Liver (tissue), 9 donors: ENCODE results near the gene STK35. TPM values are rescaled to one million over a fixed set of nuclear protein-coding genes. Genes with fewer than 3 reads are reported as not detected.

Experiments used
- DNase-seq: peaks from one replicate; pipeline ENCODE4 v3.0.0-alpha.2; 2017; ENCODE audit warnings: low spot score
- H3K27ac ChIP-seq, 2 donors: one replicate each; pipeline ENCODE4 v1.7.0; 2013; ENCODE audit warnings: inconsistent platforms in 2 of 2, low read length in 2 of 2, control low read depth in 1 of 2, low read depth in 1 of 2, mild to moderate bottlenecking in 1 of 2
- H3K27me3 ChIP-seq, 4 donors: one replicate each; pipeline versions ENCODE4 v1.6.1 to v1.7.0; 2013; ENCODE audit warnings: low read length in 3 of 4, inconsistent platforms in 1 of 4, mild to moderate bottlenecking in 1 of 4, moderate library complexity in 1 of 4; ENCODE audit not compliant: control insufficient read depth in 4 of 4, insufficient read depth in 4 of 4
- H3K36me3 ChIP-seq, 4 donors: one replicate each; pipeline versions ENCODE4 v1.6.1 to v1.7.0; 2013; ENCODE audit warnings: low read length in 3 of 4, mild to moderate bottlenecking in 3 of 4, low read depth in 1 of 4, moderate library complexity in 1 of 4; ENCODE audit not compliant: control insufficient read depth in 4 of 4, insufficient read depth in 3 of 4
- H3K4me1 ChIP-seq, 4 donors: one replicate each; pipeline versions ENCODE4 v1.6.1 to v1.7.0; 2013; ENCODE audit warnings: low read length in 3 of 4, mild to moderate bottlenecking in 3 of 4, moderate library complexity in 1 of 4; ENCODE audit not compliant: control insufficient read depth in 4 of 4, insufficient read depth in 4 of 4
- H3K4me3 ChIP-seq, 3 donors: one replicate each; pipeline versions ENCODE4 v1.6.1 to v1.7.0; 2013; ENCODE audit warnings: low read length in 3 of 3, control low read depth in 1 of 3, low read depth in 1 of 3, mild to moderate bottlenecking in 1 of 3
- H3K9ac ChIP-seq, 2 donors: one replicate each; pipeline ENCODE4 v1.7.0; 2013; ENCODE audit warnings: low read length in 2 of 2, mild to moderate bottlenecking in 2 of 2, moderate library complexity in 2 of 2, control low read depth in 1 of 2, low read depth in 1 of 2
- H3K9me3 ChIP-seq, 4 donors: one replicate each; pipeline versions ENCODE4 v1.6.1 to v1.7.0; 2013; ENCODE audit warnings: low read length in 3 of 4; ENCODE audit not compliant: control insufficient read depth in 4 of 4
- ATF3 ChIP-seq: IDR thresholded peaks from 2 replicates; pipeline ENCODE4 v1.6.1; 2016; ENCODE audit warnings: antibody characterized with exemption
- EGR1 ChIP-seq, 2 donors: IDR thresholded peaks; 2 replicates each; pipeline ENCODE4 v1.6.1; 2016 to 2018; ENCODE audit warnings: antibody characterized with exemption in 2 of 2, low read depth in 2 of 2
- FOXA1 ChIP-seq: IDR thresholded peaks from 2 replicates; pipeline ENCODE4 v1.6.1; 2016; ENCODE audit warnings: antibody characterized with exemption
- FOXA2 ChIP-seq: IDR thresholded peaks from 2 replicates; pipeline ENCODE4 v1.6.1; 2016; ENCODE audit warnings: antibody characterized with exemption
- GABPA ChIP-seq, 2 donors: IDR thresholded peaks in 1 of 2; conservative IDR thresholded peaks in 1 of 2; 2 replicates each; pipeline ENCODE4 v1.6.1; 2016; ENCODE audit warnings: antibody characterized with exemption in 2 of 2, mild to moderate bottlenecking in 1 of 2, moderate library complexity in 1 of 2
- HNF4A ChIP-seq, 2 donors: conservative IDR thresholded peaks; 2 replicates each; pipeline ENCODE4 v1.6.1; 2016; ENCODE audit warnings: antibody characterized with exemption in 2 of 2, mild to moderate bottlenecking in 2 of 2
- HNF4G ChIP-seq: IDR thresholded peaks from 2 replicates; pipeline ENCODE4 v1.6.1; 2016; ENCODE audit warnings: antibody characterized with exemption
- JUND ChIP-seq, 2 donors: IDR thresholded peaks; 2 replicates each; pipeline ENCODE4 v1.6.1; 2016; ENCODE audit warnings: antibody characterized with exemption in 2 of 2
- MAX ChIP-seq: IDR thresholded peaks from 2 replicates; pipeline ENCODE4 v1.6.1; 2016; ENCODE audit warnings: antibody characterized with exemption
- NR2F2 ChIP-seq: IDR thresholded peaks from 2 replicates; pipeline ENCODE4 v1.6.1; 2016; ENCODE audit warnings: antibody characterized with exemption
- RAD21 ChIP-seq, 2 donors: IDR thresholded peaks; 2 replicates each; pipeline ENCODE4 v1.6.1; 2016; ENCODE audit warnings: antibody characterized with exemption in 2 of 2, mild to moderate bottlenecking in 2 of 2
- RXRA ChIP-seq, 2 donors: IDR thresholded peaks; 2 replicates each; pipeline ENCODE4 v1.6.1; 2017 to 2018; ENCODE audit warnings: antibody characterized with exemption in 2 of 2, mild to moderate bottlenecking in 1 of 2
- SP1 ChIP-seq: IDR thresholded peaks from 2 replicates; pipeline ENCODE4 v1.6.1; 2018; ENCODE audit warnings: antibody characterized with exemption, mild to moderate bottlenecking
- TAF1 ChIP-seq: conservative IDR thresholded peaks from 2 replicates; pipeline ENCODE4 v1.6.1; 2016; ENCODE audit warnings: antibody characterized with exemption, mild to moderate bottlenecking
- YY1 ChIP-seq: IDR thresholded peaks from 2 replicates; pipeline ENCODE4 v1.6.1; 2016; ENCODE audit warnings: antibody characterized with exemption, mild to moderate bottlenecking
- ZBTB33 ChIP-seq: IDR thresholded peaks from 2 replicates; pipeline ENCODE4 v1.6.1; 2016; ENCODE audit warnings: antibody characterized with exemption
- WGBS: extraction: QIAGEN DNeasy Blood & Tissue Kit; methylation state at CpG from one replicate; pipeline ENCODE4 v1.1.7; 2013; 5-methylcytosine and 5-hydroxymethylcytosine counted together
- polyA plus RNA-seq, 2 donors: library from polyadenylated mRNA; stranded (reverse) in 1 of 2; unstranded in 1 of 2; fragments of 200-250 nt in 1 of 2; fragments of >200 nt in 1 of 2; fragmentation: Nextera tagmentation in 1 of 2; extraction: Ambion mirVana in 1 of 2; gene quantifications; one replicate each; pipeline versions ENCODE4 v1.2.1 to v1.2.3, GENCODE V29; 2013 to 2015
- total RNA-seq, 2 donors: library from RNA; depleted of rRNA; stranded (reverse); fragments of >200 nt; gene quantifications; one replicate each; pipeline ENCODE4 v1.2.3, GENCODE V29; 2014
- TF ChIP-seq, protein P1 (sequence below): IDR thresholded peaks from 2 replicates; pipeline ENCODE4 v1.6.1; 2016; ENCODE audit warnings: antibody characterized with exemption, mild to moderate bottlenecking
- TF ChIP-seq, protein P2 (sequence below): fragments of 150-350 bp; IDR thresholded peaks from 2 replicates; pipeline ENCODE4 v1.5.1; 2017; ENCODE audit warnings: improper control_type of control experiment, low read depth, low read length; ENCODE audit not compliant: missing input control
- donor health status: healthy.
- donor health status: healthy.
- donor health status: healthy.
- donor health status: healthy.
- donor health status: healthy.

The STK35 gene
- total and polyA plus RNA-seq, 4 donors, result 2.5 to 18.5 (median 9.9) TPM

DNA sequence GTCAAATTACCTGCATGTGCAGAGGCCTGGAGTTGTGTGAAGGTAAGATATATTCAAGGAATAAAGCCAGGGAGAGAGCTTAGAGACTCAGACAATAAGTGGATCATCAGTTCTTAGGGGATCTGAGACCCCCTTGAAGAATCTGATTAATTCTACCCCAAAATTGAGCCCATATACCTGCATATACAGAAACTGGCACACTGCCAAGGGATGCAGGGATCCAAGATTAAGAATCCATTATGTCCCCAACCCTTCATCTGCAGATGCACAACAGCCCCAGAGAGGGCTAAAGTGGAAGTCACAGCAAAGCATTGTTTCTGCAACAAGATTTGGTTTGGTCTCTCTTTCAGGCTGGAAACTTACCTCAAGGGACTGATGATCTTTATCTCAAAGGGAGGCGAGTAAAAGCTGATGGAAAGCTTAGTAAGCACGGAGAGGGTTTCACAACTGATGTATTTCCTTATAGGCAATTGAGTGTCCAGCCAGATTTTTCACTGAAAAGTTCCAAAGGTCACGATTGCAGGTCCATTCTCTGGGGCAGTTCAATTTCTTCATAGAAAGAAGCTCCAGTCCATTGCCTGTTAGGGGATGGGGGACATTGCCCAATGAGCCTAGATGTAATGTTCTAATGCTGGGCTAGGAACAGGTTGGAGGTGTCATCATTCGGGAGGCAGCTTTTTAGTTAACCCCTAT lies 20.9 kb upstream of the STK35 start:
- no peak overlapping the region for H3K27ac ChIP-seq
- peaks cover 0 to 3% (median 1%) of the 10 kb centered on the region in 4 donors for H3K4me1 ChIP-seq
- H3K4me3 ChIP-seq, result no peak overlapping the region
- no peak for DNase-seq
- H3K9ac ChIP-seq, result no peak overlapping the region
- peaks cover 0 to 3% (median 0%) of the 10 kb centered on the region in 4 donors for H3K27me3 ChIP-seq
- no peaks in the 10 kb centered on the region for H3K9me3 ChIP-seq
- WGBS, result 27% methylated on average over 4 of the region's 4 CpGs
- H3K36me3 ChIP-seq, result no peaks in the 10 kb centered on the region
- TF ChIP-seq EGR1 (IDR thresholded peaks at IDR 0.05; ENCODE audit: low read depth in 2 of 2) (peak in 1 of 2 donors; percentile 36), RAD21 (IDR thresholded peaks at IDR 0.05) (peak in 1 of 2 donors; percentile 55), NR2F2 (peak; percentile 39), SP1 (peak; percentile 84), ZBTB33 (peak; percentile 69), JUND (IDR thresholded peaks at IDR 0.05) (peak; percentile 59 to 79), HNF4G (peak; percentile 89), YY1 (peak; percentile 75), TAF1 (no peak), GABPA (IDR thresholded peaks at IDR 0.05 in 1 of 2, conservative IDR thresholded peaks at IDR 0.05 in 1 of 2) (peak in 1 of 2 donors; percentile 32), FOXA2 (peak; percentile 34), HNF4A (conservative IDR thresholded peaks at IDR 0.05) (peak; percentile 96), ATF3 (peak; percentile 79), FOXA1 (no peak), MAX (peak; percentile 81), RXRA (IDR thresholded peaks at IDR 0.05) (peak; percentile 74 to 89)
- TF ChIP-seq, protein P1, sequence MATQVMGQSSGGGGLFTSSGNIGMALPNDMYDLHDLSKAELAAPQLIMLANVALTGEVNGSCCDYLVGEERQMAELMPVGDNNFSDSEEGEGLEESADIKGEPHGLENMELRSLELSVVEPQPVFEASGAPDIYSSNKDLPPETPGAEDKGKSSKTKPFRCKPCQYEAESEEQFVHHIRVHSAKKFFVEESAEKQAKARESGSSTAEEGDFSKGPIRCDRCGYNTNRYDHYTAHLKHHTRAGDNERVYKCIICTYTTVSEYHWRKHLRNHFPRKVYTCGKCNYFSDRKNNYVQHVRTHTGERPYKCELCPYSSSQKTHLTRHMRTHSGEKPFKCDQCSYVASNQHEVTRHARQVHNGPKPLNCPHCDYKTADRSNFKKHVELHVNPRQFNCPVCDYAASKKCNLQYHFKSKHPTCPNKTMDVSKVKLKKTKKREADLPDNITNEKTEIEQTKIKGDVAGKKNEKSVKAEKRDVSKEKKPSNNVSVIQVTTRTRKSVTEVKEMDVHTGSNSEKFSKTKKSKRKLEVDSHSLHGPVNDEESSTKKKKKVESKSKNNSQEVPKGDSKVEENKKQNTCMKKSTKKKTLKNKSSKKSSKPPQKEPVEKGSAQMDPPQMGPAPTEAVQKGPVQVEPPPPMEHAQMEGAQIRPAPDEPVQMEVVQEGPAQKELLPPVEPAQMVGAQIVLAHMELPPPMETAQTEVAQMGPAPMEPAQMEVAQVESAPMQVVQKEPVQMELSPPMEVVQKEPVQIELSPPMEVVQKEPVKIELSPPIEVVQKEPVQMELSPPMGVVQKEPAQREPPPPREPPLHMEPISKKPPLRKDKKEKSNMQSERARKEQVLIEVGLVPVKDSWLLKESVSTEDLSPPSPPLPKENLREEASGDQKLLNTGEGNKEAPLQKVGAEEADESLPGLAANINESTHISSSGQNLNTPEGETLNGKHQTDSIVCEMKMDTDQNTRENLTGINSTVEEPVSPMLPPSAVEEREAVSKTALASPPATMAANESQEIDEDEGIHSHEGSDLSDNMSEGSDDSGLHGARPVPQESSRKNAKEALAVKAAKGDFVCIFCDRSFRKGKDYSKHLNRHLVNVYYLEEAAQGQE, result peak; percentile 91
- TF ChIP-seq, protein P2, sequence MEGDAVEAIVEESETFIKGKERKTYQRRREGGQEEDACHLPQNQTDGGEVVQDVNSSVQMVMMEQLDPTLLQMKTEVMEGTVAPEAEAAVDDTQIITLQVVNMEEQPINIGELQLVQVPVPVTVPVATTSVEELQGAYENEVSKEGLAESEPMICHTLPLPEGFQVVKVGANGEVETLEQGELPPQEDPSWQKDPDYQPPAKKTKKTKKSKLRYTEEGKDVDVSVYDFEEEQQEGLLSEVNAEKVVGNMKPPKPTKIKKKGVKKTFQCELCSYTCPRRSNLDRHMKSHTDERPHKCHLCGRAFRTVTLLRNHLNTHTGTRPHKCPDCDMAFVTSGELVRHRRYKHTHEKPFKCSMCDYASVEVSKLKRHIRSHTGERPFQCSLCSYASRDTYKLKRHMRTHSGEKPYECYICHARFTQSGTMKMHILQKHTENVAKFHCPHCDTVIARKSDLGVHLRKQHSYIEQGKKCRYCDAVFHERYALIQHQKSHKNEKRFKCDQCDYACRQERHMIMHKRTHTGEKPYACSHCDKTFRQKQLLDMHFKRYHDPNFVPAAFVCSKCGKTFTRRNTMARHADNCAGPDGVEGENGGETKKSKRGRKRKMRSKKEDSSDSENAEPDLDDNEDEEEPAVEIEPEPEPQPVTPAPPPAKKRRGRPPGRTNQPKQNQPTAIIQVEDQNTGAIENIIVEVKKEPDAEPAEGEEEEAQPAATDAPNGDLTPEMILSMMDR, result no peak
